ENCODE results near the gene RRP9.

The RRP9 gene

GRCh38 chr3:51969841-51970240, 28.1 kb upstream of the RRP9 start:
- TF ChIP-seq CTCF (IDR thresholded peaks at IDR 0.05; ENCODE audit: insufficient read depth, low read depth, low read length, missing control alignments) = no peak
- DNase-seq (ENCODE audit: low read depth) = no peak

GRCh38 chr3:51968883-51969678, 27.4 kb upstream of the RRP9 start:
- no peak overlapping the region for H3K4me3 ChIP-seq (ENCODE audit: low read depth, low read length)
- DNase-seq (ENCODE audit: low read depth) = no peak
- no peak for TF ChIP-seq CTCF (IDR thresholded peaks at IDR 0.05; ENCODE audit: insufficient read depth, low read depth, low read length, missing control alignments)

More at GRCh38 chr3:51969841-51970240, 28.1 kb upstream of the RRP9 start:
- no peak overlapping the region for H3K4me3 ChIP-seq (ENCODE audit: low read depth, low read length)

GRCh38 chr3:51968170-51968775, 26.6 kb upstream of the RRP9 start:
- TF ChIP-seq CTCF (IDR thresholded peaks at IDR 0.05; ENCODE audit: insufficient read depth, low read depth, low read length, missing control alignments) = no peak
- peak overlapping the region; percentile 58 for H3K4me3 ChIP-seq (ENCODE audit: low read depth, low read length)
- no peak for DNase-seq (ENCODE audit: low read depth)

GRCh38 chr3:51967384-51968169, 25.9 kb upstream of the RRP9 start, which contains the start of gene PCBP4:
Gene PCBP4, minus strand, starts transcription at chr3:51967454. Its CDS starts 6,214 bp downstream, at chr3:51961240.
- no peak for TF ChIP-seq CTCF (IDR thresholded peaks at IDR 0.05; ENCODE audit: insufficient read depth, low read depth, low read length, missing control alignments)
- peak within 1 kb of the TSS; percentile 62 for H3K4me3 ChIP-seq (ENCODE audit: low read depth, low read length)
- DNase-seq (ENCODE audit: low read depth) = peak; percentile 37

- no peak for DNase-seq (ENCODE audit: low read depth)
These were observed 25.2 kb upstream of the RRP9 start for GRCh38 chr3:51966922-51967383.

More at GRCh38 chr3:51966922-51967383, 25.2 kb upstream of the RRP9 start:
- peak overlapping the region; percentile 62 for H3K4me3 ChIP-seq (ENCODE audit: low read depth, low read length)
- no peak for TF ChIP-seq CTCF (IDR thresholded peaks at IDR 0.05; ENCODE audit: insufficient read depth, low read depth, low read length, missing control alignments)
